SK-N-SH treated with all-trans-retinoic acid at 6 μM for 48 hours (cell line): ENCODE results near the gene FSIP1.

ENCODE experiments used
- ATAC-seq: fragments of 200-7000 bp; cut with Tn5 transposase; 3 replicates; pipeline ENCODE4 v1.9.1; 2020; ENCODE audit warnings: mild to moderate bottlenecking, moderate library complexity
- BACH2 ChIP-seq: fragments of 250-450 bp; sonication (Bioruptor Pico); IDR thresholded peaks from 2 replicates; pipeline ENCODE4 v1.9.0; 2021; ENCODE audit warnings: mild to moderate bottlenecking, borderline replicate concordance
- CREB5 ChIP-seq: fragments of 250-450 bp; sonication (Bioruptor Pico); IDR thresholded peaks from 2 replicates; pipeline ENCODE4 v1.5.1; 2020; ENCODE audit warnings: low read depth, mild to moderate bottlenecking, moderate library complexity
- CSDC2 ChIP-seq: fragments of 250-450 bp; sonication (Bioruptor Pico); IDR thresholded peaks from 2 replicates; pipeline ENCODE4 v1.5.0; 2020; ENCODE audit warnings: mild to moderate bottlenecking, moderate library complexity
- ESRRG ChIP-seq: fragments of 250-450 bp; sonication (Bioruptor Pico); IDR thresholded peaks from 2 replicates; pipeline ENCODE4 v1.6.1; 2021; ENCODE audit warnings: mild to moderate bottlenecking
- GLIS3 ChIP-seq: fragments of 250-450 bp; sonication (Bioruptor Pico); IDR thresholded peaks from 2 replicates; pipeline ENCODE4 v1.5.0; 2020; ENCODE audit warnings: mild to moderate bottlenecking, moderate library complexity
- ISL1 ChIP-seq: fragments of 250-450 bp; sonication (Bioruptor Pico); IDR thresholded peaks from 2 replicates; pipeline ENCODE4 v2.1.2; 2022; ENCODE audit warnings: mild to moderate bottlenecking, moderate library complexity
- OSR1 ChIP-seq: fragments of 250-450 bp; sonication (Bioruptor Pico); IDR thresholded peaks from 2 replicates; pipeline ENCODE4 v1.8.0; 2022; ENCODE audit warnings: moderate library complexity, mild to moderate bottlenecking, inconsistent platforms
- PATZ1 ChIP-seq: fragments of 250-450 bp; sonication (Bioruptor Pico); IDR thresholded peaks from 2 replicates; pipeline ENCODE4 v1.8.0; 2020; ENCODE audit warnings: mild to moderate bottlenecking, moderate library complexity, borderline replicate concordance
- PPARA ChIP-seq: fragments of 250-450 bp; sonication (Bioruptor Pico); IDR thresholded peaks from 2 replicates; pipeline ENCODE4 v1.5.0; 2020; ENCODE audit warnings: mild to moderate bottlenecking, borderline replicate concordance
- RARB ChIP-seq: fragments of 250-450 bp; sonication (Bioruptor Pico); IDR thresholded peaks from 2 replicates; pipeline ENCODE4 v1.8.0; 2021; ENCODE audit warnings: mild to moderate bottlenecking, moderate library complexity
- SNAI2 ChIP-seq: fragments of 250-450 bp; sonication (Bioruptor Pico); IDR thresholded peaks from 2 replicates; pipeline ENCODE4 v1.5.0; 2020; ENCODE audit warnings: mild to moderate bottlenecking, moderate library complexity
- TCF4 ChIP-seq: fragments of 250-450 bp; sonication (Bioruptor Pico); IDR thresholded peaks from 2 replicates; pipeline ENCODE4 v1.8.0; 2021; ENCODE audit warnings: mild to moderate bottlenecking, moderate library complexity, borderline replicate concordance
- ZC3H10 ChIP-seq: fragments of 250-450 bp; sonication (Bioruptor Pico); IDR thresholded peaks from 2 replicates; pipeline ENCODE4 v1.5.1; 2021; ENCODE audit warnings: mild to moderate bottlenecking, moderate library complexity
- ZFP3 ChIP-seq: fragments of 250-450 bp; sonication (Bioruptor Pico); IDR thresholded peaks from 2 replicates; pipeline ENCODE4 v1.5.0; 2020; ENCODE audit warnings: mild to moderate bottlenecking, moderate library complexity
- ZFP30 ChIP-seq: fragments of 450-650 bp; formaldehyde crosslinking; IDR thresholded peaks from 2 replicates; pipeline ENCODE4 v1.5.0; 2022; ENCODE audit warnings: mild to moderate bottlenecking, moderate library complexity
- ZNF565 ChIP-seq: fragments of 450-650 bp; formaldehyde crosslinking; conservative IDR thresholded peaks from 2 replicates; pipeline ENCODE4 v1.5.0; 2020; ENCODE audit warnings: low read depth, mild to moderate bottlenecking, moderate library complexity
- ZNF70 ChIP-seq: fragments of 450-650 bp; formaldehyde crosslinking; IDR thresholded peaks from 2 replicates; pipeline ENCODE4 v1.5.0; 2020; ENCODE audit warnings: mild to moderate bottlenecking, moderate library complexity
- ZNF8 ChIP-seq: fragments of 450-650 bp; formaldehyde crosslinking; IDR thresholded peaks from 2 replicates; pipeline ENCODE4 v1.5.0; 2020; ENCODE audit warnings: mild to moderate bottlenecking, moderate library complexity
- TF ChIP-seq, protein P1 (sequence below): fragments of 250-450 bp; sonication (Bioruptor Pico); IDR thresholded peaks from 2 replicates; pipeline ENCODE4 v1.8.0; 2021; ENCODE audit warnings: low read depth, mild to moderate bottlenecking, moderate library complexity, borderline replicate concordance
- TF ChIP-seq, protein P2 (sequence below): fragments of 250-450 bp; sonication (Bioruptor Pico); IDR thresholded peaks from 2 replicates; pipeline ENCODE4 v1.5.0; 2020; ENCODE audit warnings: mild to moderate bottlenecking, moderate library complexity
- TF ChIP-seq, protein P3 (sequence below): fragments of 250-450 bp; sonication (Bioruptor Pico); IDR thresholded peaks from 2 replicates; pipeline ENCODE4 v1.5.1; 2021; ENCODE audit warnings: mild to moderate bottlenecking, moderate library complexity

The FSIP1 gene

GRCh38 chr15:39785139-39785538 lies 2.5 kb upstream of the FSIP1 start:
- TF ChIP-seq OSR1 (CRISPR knock-in tag) = no peak
- no peak for TF ChIP-seq BACH2 (CRISPR knock-in tag)
- no peak for ATAC-seq

DNA sequence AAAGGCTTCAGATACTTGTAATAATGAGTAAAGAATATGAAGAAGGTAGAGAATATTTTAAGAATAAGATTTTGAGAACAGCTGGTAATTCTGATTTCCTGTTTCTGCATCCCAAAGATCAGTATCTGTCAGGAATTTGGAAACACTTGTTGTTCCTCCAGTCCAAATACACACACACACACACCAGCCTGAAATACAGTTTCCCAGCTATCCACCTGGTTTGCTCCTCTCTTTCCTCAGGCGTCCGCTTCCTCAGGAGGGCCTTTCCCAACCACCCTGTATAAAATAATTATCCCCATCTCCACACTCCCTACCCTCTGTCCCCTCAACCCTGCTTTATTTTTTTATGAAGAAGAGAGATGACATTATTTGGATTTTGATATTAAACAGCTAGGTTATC lies 2.0 kb upstream of the FSIP1 start:
- no peak for ATAC-seq
- TF ChIP-seq RARB (no peak), PPARA (CRISPR knock-in tag) (no peak), OSR1 (CRISPR knock-in tag) (no peak), ISL1 (no peak), ESRRG (CRISPR knock-in tag) (no peak), ZNF70 (CRISPR knock-in tag) (no peak), SNAI2 (no peak), ZC3H10 (CRISPR knock-in tag) (no peak), TCF4 (no peak), ZFP30 (no peak), BACH2 (CRISPR knock-in tag) (no peak)
- TF ChIP-seq, protein P1, sequence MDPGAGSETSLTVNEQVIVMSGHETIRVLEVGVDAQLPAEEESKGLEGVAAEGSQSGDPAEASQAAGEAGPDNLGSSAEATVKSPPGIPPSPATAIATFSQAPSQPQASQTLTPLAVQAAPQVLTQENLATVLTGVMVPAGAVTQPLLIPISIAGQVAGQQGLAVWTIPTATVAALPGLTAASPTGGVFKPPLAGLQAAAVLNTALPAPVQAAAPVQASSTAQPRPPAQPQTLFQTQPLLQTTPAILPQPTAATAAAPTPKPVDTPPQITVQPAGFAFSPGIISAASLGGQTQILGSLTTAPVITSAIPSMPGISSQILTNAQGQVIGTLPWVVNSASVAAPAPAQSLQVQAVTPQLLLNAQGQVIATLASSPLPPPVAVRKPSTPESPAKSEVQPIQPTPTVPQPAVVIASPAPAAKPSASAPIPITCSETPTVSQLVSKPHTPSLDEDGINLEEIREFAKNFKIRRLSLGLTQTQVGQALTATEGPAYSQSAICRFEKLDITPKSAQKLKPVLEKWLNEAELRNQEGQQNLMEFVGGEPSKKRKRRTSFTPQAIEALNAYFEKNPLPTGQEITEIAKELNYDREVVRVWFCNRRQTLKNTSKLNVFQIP (CRISPR knock-in tag) = no peak
- TF ChIP-seq, protein P2, sequence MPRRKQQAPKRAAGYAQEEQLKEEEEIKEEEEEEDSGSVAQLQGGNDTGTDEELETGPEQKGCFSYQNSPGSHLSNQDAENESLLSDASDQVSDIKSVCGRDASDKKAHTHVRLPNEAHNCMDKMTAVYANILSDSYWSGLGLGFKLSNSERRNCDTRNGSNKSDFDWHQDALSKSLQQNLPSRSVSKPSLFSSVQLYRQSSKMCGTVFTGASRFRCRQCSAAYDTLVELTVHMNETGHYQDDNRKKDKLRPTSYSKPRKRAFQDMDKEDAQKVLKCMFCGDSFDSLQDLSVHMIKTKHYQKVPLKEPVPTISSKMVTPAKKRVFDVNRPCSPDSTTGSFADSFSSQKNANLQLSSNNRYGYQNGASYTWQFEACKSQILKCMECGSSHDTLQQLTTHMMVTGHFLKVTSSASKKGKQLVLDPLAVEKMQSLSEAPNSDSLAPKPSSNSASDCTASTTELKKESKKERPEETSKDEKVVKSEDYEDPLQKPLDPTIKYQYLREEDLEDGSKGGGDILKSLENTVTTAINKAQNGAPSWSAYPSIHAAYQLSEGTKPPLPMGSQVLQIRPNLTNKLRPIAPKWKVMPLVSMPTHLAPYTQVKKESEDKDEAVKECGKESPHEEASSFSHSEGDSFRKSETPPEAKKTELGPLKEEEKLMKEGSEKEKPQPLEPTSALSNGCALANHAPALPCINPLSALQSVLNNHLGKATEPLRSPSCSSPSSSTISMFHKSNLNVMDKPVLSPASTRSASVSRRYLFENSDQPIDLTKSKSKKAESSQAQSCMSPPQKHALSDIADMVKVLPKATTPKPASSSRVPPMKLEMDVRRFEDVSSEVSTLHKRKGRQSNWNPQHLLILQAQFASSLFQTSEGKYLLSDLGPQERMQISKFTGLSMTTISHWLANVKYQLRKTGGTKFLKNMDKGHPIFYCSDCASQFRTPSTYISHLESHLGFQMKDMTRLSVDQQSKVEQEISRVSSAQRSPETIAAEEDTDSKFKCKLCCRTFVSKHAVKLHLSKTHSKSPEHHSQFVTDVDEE (CRISPR knock-in tag) = no peak
- TF ChIP-seq, all 23 proteins: peak for 0

DNA sequence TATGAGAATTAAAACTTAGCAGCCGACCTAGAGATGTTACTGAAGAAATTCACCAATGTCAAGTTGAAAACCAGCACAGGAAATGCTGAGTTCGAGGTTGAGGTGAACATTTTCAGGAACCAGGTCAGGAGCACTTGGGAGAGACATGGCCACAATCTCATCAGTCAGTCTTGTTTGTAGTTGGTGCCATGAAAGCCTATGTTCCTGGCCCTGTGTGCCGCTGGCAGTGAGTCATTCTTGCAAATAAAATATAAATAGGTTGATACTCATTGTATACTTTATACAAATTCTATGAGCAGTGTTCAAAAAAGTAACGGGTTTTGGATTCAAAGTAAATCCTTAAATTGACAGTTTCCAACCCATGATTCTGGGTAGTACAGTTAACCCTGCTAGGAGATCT lies 1.5 kb upstream of the FSIP1 start:
- no peak for ATAC-seq
- TF ChIP-seq RARB (no peak), PPARA (CRISPR knock-in tag) (no peak), PATZ1 (CRISPR knock-in tag) (no peak), ZFP3 (no peak), ZC3H10 (CRISPR knock-in tag) (no peak), CSDC2 (CRISPR knock-in tag) (no peak), ISL1 (no peak), ZNF8 (CRISPR knock-in tag) (no peak), CREB5 (CRISPR knock-in tag) (no peak), ZFP30 (no peak), SNAI2 (no peak), GLIS3 (CRISPR knock-in tag) (no peak), BACH2 (CRISPR knock-in tag) (no peak), ZNF565 (CRISPR knock-in tag) (no peak)
- TF ChIP-seq, protein P3, sequence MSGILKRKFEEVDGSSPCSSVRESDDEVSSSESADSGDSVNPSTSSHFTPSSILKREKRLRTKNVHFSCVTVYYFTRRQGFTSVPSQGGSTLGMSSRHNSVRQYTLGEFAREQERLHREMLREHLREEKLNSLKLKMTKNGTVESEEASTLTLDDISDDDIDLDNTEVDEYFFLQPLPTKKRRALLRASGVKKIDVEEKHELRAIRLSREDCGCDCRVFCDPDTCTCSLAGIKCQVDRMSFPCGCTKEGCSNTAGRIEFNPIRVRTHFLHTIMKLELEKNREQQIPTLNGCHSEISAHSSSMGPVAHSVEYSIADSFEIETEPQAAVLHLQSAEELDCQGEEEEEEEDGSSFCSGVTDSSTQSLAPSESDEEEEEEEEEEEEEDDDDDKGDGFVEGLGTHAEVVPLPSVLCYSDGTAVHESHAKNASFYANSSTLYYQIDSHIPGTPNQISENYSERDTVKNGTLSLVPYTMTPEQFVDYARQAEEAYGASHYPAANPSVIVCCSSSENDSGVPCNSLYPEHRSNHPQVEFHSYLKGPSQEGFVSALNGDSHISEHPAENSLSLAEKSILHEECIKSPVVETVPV (CRISPR knock-in tag) = no peak
- TF ChIP-seq, all 23 proteins: peak for 0
